ENCODE results near the gene UBE3D. TPM values are rescaled to one million over a fixed set of nuclear protein-coding genes. Genes with fewer than 3 reads are reported as not detected.

UBE3D gene
- total and polyA plus RNA-seq, 2 of the 8 experiments (the other 6 are each of a cell fraction or from before 2014, with no cell fraction given) = 5.7 to 16.3 TPM

DNA sequence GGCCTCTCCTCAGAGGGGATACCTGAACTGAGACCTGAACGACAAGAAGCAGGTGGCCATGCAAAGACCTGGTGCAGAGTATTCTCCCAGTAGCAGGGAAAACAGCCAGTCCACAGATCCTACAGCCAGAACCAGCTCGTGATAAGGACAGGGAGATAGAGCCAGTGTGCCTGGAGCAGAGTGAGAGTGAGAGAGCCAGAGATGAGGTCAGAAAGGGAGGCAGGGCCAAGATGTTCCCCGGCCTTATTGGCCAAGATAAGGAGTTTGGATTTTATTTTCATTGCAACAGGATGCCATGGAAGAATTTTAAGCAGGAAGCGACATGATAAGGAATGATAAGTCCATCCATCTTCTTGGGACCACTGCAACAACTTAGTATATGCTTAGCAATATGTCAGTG is 111.8 kb downstream of the UBE3D start:
- no peak overlapping the region for H3K56ac ChIP-seq (replicated peaks; ENCODE audit: insufficient read length, low read depth, low read length)
- CTCF ChIA-PET (ENCODE audit: partially characterized antibody) = no interaction called here
- DNase-seq (ENCODE audit: low read depth in 1 of 2, low spot score in 2 of 2) = no peak

More for the DNA sequence above, 111.8 kb downstream of the UBE3D start:
- Histone ChIP-seq H3K9me3 (ENCODE audit: insufficient read depth in 2 of 2, low read depth in 1 of 2, low read length in 1 of 2) (no peaks in the 10 kb centered on the region), H3K4ac (replicated peaks; ENCODE audit: insufficient read length, low read depth, low read length) (no peak overlapping the region), H4K8ac (ENCODE audit: extremely low read depth, insufficient read depth, low read length) (no peak overlapping the region), H3K9ac (replicated peaks in 1 of 4; ENCODE audit: extremely low read depth in 1 of 4, low read depth in 3 of 4, low read length in 3 of 4) (no peak overlapping the region), H4K20me1 (replicated peaks in 1 of 2; ENCODE audit: control insufficient read depth in 1 of 2, insufficient read depth in 2 of 2, low read length in 2 of 2) (no peaks in the 10 kb centered on the region), H3K27ac (ENCODE audit: low read depth, low read length) (no peak overlapping the region), H2BK120ac (replicated peaks; ENCODE audit: low read depth, low read length) (no peak overlapping the region), H3K79me1 (ENCODE audit: low read depth, low read length) (no peaks in the 10 kb centered on the region), H3K14ac (ENCODE audit: insufficient read length) (no peak overlapping the region), H2BK20ac (ENCODE audit: low read length) (no peak overlapping the region), H2BK5ac (ENCODE audit: low read depth, low read length) (no peak overlapping the region), H3K18ac (ENCODE audit: extremely low read depth, low read length) (no peak overlapping the region), H2BK15ac (ENCODE audit: low read length) (no peak overlapping the region), H2AFZ (ENCODE audit: low read length) (no peak overlapping the region), H3K23ac (ENCODE audit: insufficient read length) (no peak overlapping the region), H2AK5ac (ENCODE audit: low read depth, low read length) (no peak overlapping the region), H3K79me2 (ENCODE audit: control insufficient read depth in 1 of 2, insufficient read depth in 2 of 2, low read length in 2 of 2) (no peaks in the 10 kb centered on the region), H3K27me3 (replicated peaks in 1 of 4; ENCODE audit: control insufficient read depth in 3 of 4, extremely low read depth in 1 of 4, insufficient read depth in 3 of 4, low read length in 3 of 4) (peaks cover 0 to 1% (median 0%) of the 10 kb centered on the region in 4 experiments; a peak in 1 of 7 replicates), H3K36me3 (ENCODE audit: control insufficient read depth in 2 of 4, insufficient read depth in 4 of 4, low read length in 3 of 4) (peaks cover 0 to 2% (median 1%) of the 10 kb centered on the region in 4 experiments; a peak in 2 of 8 replicates), H2BK12ac (ENCODE audit: low read depth, low read length) (no peak overlapping the region), H3K23me2 (ENCODE audit: low read depth, low read length) (no peaks in the 10 kb centered on the region), H3K4me1 (replicated peaks in 1 of 4; ENCODE audit: control insufficient read depth in 3 of 4, insufficient read depth in 4 of 4, low read length in 3 of 4) (no peaks in the 10 kb centered on the region; a peak in 1 of 7 replicates), H4K5ac (ENCODE audit: insufficient read length, low read depth, low read length) (no peak overlapping the region), H3K4me3 (ENCODE audit: extremely low read depth in 1 of 4, insufficient read depth in 2 of 4, low read depth in 3 of 4, low read length in 4 of 4) (no peak overlapping the region), H3K4me2 (ENCODE audit: insufficient read depth in 1 of 2, low read depth in 2 of 2, low read length in 2 of 2) (no peak overlapping the region), H4K91ac (replicated peaks; ENCODE audit: insufficient read length, low read length) (no peak overlapping the region)
- FAIRE-seq = no peak
- POLR2A ChIA-PET (ENCODE audit: partially characterized antibody) = no interaction called here
- no peak for TF ChIP-seq TAF1 (IDR thresholded peaks at IDR 0.05; ENCODE audit: low read depth, low read length)
- TF ChIP-seq HDAC2 (IDR thresholded peaks at IDR 0.05; ENCODE audit: borderline replicate concordance in 1 of 2, low read depth in 2 of 2, low read length in 2 of 2) = no peak
- WGBS, 2 experiments (ENCODE audit: extremely low coverage in 1 of 2, insufficient coverage in 1 of 2, insufficient read length in 1 of 2, insufficient replicate concordance in 2 of 2, low coverage in 1 of 2, low lambda C conversion rate in 2 of 2, missing lambda C conversion rate in 1 of 2) = 71% methylated on average over 4 of the region's 4 CpGs; no CpG with 5 or more reads in 1 of the 2 experiments

Measured in H1 (cell line).